Endodermal cell (in vitro differentiated cells): ENCODE measurements around the gene DSN1. TPM values are rescaled to one million over a fixed set of nuclear protein-coding genes. Genes with fewer than 3 reads are reported as not detected.
A peak's percentile ranks its signal among the peaks of the same experiment; 100 is the strongest.

ENCODE experiments used
- DNase-seq: peaks from one replicate; pipeline ENCODE4 v3.0.0-alpha.2; 2017
- H3K27ac ChIP-seq: 2 replicates; pipeline ENCODE4 v1.5.1; 2013; ENCODE audit warnings: mild to moderate bottlenecking, low read depth, low read length, moderate library complexity
- H3K27me3 ChIP-seq: 2 replicates; pipeline ENCODE4 v1.6.1; 2013; ENCODE audit warnings: mild to moderate bottlenecking, low read length, moderate library complexity; ENCODE audit not compliant: insufficient read depth, control insufficient read depth, poor library complexity, severe bottlenecking
- H3K36me3 ChIP-seq: 2 replicates; pipeline ENCODE4 v1.7.0; 2013; ENCODE audit warnings: mild to moderate bottlenecking, low read length, moderate library complexity; ENCODE audit not compliant: control insufficient read depth, insufficient read depth
- H3K4me1 ChIP-seq: one replicate; pipeline ENCODE4 v1.7.0; 2013; ENCODE audit warnings: low read length; ENCODE audit not compliant: control insufficient read depth, insufficient read depth
- H3K4me3 ChIP-seq: 2 replicates; pipeline ENCODE4 v1.5.1; 2013; ENCODE audit warnings: mild to moderate bottlenecking, low read length, moderate library complexity
- H3K9ac ChIP-seq: 2 replicates; pipeline ENCODE4 v1.6.1; 2013; ENCODE audit warnings: mild to moderate bottlenecking, low read length, moderate library complexity; ENCODE audit not compliant: poor library complexity, severe bottlenecking; ENCODE audit errors: extremely low read depth
- H3K9me3 ChIP-seq: 2 replicates; pipeline ENCODE4 v1.6.1; 2013; ENCODE audit warnings: mild to moderate bottlenecking, low read length, moderate library complexity; ENCODE audit not compliant: control insufficient read depth
- H3K27ac Mint-ChIP-seq: 2 replicates; pipeline ENCODE4 v1.8.0; 2020; ENCODE audit warnings: mixed read lengths
- H3K27me3 Mint-ChIP-seq: 2 replicates; pipeline ENCODE4 v1.8.0; 2021; ENCODE audit warnings: mild to moderate bottlenecking, mixed read lengths; ENCODE audit not compliant: insufficient read depth
- H3K36me3 Mint-ChIP-seq: 2 replicates; pipeline ENCODE4 v1.8.0; 2020; ENCODE audit warnings: low read depth, mixed read lengths
- H3K4me1 Mint-ChIP-seq: 2 replicates; pipeline ENCODE4 v1.8.0; 2020; ENCODE audit warnings: mixed read lengths
- H3K4me3 Mint-ChIP-seq: 2 replicates; pipeline ENCODE4 v1.8.0; 2020; ENCODE audit warnings: mild to moderate bottlenecking, moderate library complexity, mixed read lengths
- H3K9me3 Mint-ChIP-seq: 2 replicates; pipeline ENCODE4 v1.8.0; 2020; ENCODE audit warnings: mild to moderate bottlenecking, mixed read lengths
- CTCF ChIP-seq: fragments of 200-600 bp; sonication (generic); conservative IDR thresholded peaks from 2 replicates; pipeline ENCODE4 v1.5.0; 2021; ENCODE audit warnings: antibody characterized with exemption, mild to moderate bottlenecking
- WGBS, 2 experiments: methylation state at CpG; one replicate each; pipeline versions ENCODE4 v1.1.5 to v1.1.7; 2013; ENCODE audit warnings: missing lambda C conversion rate in 2 of 2, mixed read lengths in 1 of 2; ENCODE audit not compliant: insufficient coverage in 1 of 2, insufficient read length in 1 of 2; 5-methylcytosine and 5-hydroxymethylcytosine counted together
- total RNA-seq, 2 donors: library from RNA; stranded (reverse); fragmentation: NEBNext Ultra II Directional in 1 of 2; extraction: Animal tissue kit (Norgen Biotek cat#: 25700) in 1 of 2; gene quantifications; 2 replicates in 1 of 2; 3 replicates in 1 of 2; pipeline ENCODE4 v1.2.1, GENCODE V29; 2021

The DSN1 gene
- total RNA-seq, 2 donors from 2014 or later: 21.4 to 32.4 TPM

DNA sequence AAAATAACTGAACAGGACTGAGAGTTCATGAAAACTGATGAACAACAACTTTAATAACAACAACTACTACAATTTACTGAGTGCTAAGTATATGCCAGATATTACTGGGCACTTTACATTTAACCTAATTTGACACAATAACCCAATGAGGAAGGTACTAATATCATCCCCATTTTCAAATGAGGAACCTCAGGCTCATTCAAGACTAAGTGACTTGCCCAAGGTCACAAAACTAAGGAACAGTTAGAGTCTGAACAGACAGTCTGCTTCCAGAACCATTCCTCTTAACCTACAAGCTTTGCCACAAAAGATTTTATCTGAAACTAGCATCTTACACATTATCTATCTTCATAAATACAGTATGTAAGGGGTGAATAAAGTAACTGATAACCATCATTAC, 17.1 kb downstream of the DSN1 start:
- Mint-ChIP-seq H3K9me3 (no peaks in the 10 kb centered on the region), H3K4me1 (no peaks in the 10 kb centered on the region)
- H3K4me3 ChIP-seq: no peak overlapping the region

DNA sequence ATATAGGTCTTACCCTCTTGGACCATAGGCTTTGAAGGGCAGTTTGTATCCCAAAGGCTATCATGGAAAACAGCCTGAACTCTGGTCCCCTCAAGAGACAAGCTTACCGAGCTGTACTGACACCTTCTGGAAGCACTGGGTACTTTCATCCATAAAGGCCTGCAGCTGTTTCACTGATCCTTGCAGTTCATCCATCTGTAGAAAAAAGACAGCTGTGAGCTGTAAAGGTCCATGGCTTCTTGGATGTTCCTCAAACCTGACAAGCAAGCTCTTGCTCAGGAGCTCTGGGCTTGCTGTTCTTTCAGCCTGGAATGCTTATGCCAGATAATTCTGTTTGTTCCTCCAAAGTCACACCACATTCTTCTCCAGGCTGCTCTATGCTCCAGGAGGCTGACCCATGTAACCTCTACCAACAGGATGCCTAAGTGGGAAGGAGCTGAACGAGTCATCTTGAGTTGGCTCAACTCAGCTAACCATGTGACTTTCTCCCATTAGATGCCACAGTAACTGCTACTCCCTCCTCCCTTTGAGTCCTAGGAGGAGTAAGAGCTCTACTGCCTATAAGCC, 18.8 kb downstream of the DSN1 start:
- no peaks in the 10 kb centered on the region for H3K9me3 Mint-ChIP-seq
- peak; percentile 86 for DNase-seq

More for the DNA sequence above, 17.1 kb downstream of the DSN1 start:
- H3K36me3 ChIP-seq: peaks cover 63% of the 10 kb centered on the region
- H3K9ac ChIP-seq: no peak overlapping the region
- H3K27me3 ChIP-seq: no peaks in the 10 kb centered on the region
- Mint-ChIP-seq H3K27ac (no peak overlapping the region), H3K27me3 (no peaks in the 10 kb centered on the region), H3K4me3 (no peak overlapping the region), H3K36me3 (peaks cover 52% of the 10 kb centered on the region)
- no peak overlapping the region for H3K27ac ChIP-seq
- DNase-seq: no peak
- no peaks in the 10 kb centered on the region for H3K4me1 ChIP-seq
- H3K9me3 ChIP-seq: no peaks in the 10 kb centered on the region
- no peak for TF ChIP-seq CTCF

GRCh38 chr20:36752582-36752981, 21.0 kb downstream of the DSN1 start:
- no peak for TF ChIP-seq CTCF
- no peak overlapping the region for H3K9ac ChIP-seq
- no peaks in the 10 kb centered on the region for H3K27me3 Mint-ChIP-seq
- WGBS, 2 experiments: 89 to 96% methylated on average over 5 of the region's 5 CpGs
- H3K4me1 Mint-ChIP-seq: no peaks in the 10 kb centered on the region
- H3K27me3 ChIP-seq: no peaks in the 10 kb centered on the region
- H3K4me3 Mint-ChIP-seq: no peak overlapping the region
- no peaks in the 10 kb centered on the region for H3K4me1 ChIP-seq
- H3K4me3 ChIP-seq: no peak overlapping the region
- no peak overlapping the region for H3K27ac Mint-ChIP-seq
- H3K36me3 ChIP-seq: peaks cover 55% of the 10 kb centered on the region
- no peak overlapping the region for H3K27ac ChIP-seq
- no peaks in the 10 kb centered on the region for H3K9me3 Mint-ChIP-seq
- H3K9me3 ChIP-seq: no peaks in the 10 kb centered on the region
- peaks cover 41% of the 10 kb centered on the region for H3K36me3 Mint-ChIP-seq
- no peak for DNase-seq

More for the DNA sequence above, 18.8 kb downstream of the DSN1 start:
- Histone ChIP-seq H3K4me1 (no peaks in the 10 kb centered on the region), H3K27ac (no peak overlapping the region), H3K9ac (no peak overlapping the region), H3K27me3 (no peaks in the 10 kb centered on the region), H3K9me3 (no peaks in the 10 kb centered on the region), H3K4me3 (no peak overlapping the region), H3K36me3 (peaks cover 63% of the 10 kb centered on the region)
- Mint-ChIP-seq H3K27ac (no peak overlapping the region), H3K4me1 (no peaks in the 10 kb centered on the region), H3K4me3 (no peak overlapping the region), H3K36me3 (peaks cover 46% of the 10 kb centered on the region), H3K27me3 (no peaks in the 10 kb centered on the region)
- 10 to 52% methylated on average over 1 to 2 of the region's 2 CpGs for WGBS, 2 experiments
- peak; percentile 86 for TF ChIP-seq CTCF
